Eye (tissue), 1 donor: ENCODE measurements around the gene METTL17.
"Not testable (repeated sequence)": the region's sequence is repeated elsewhere in the genome, so short reads cannot be mapped to it uniquely, and the experiment has no call there.

Experiments used
- DNase-seq: peaks from one replicate; pipeline ENCODE4 v3.0.0-alpha.2; 2015

The METTL17 gene

GRCh38 chr14:20989787-20990600 is at the start of gene METTL17:
METTL17 (plus strand) TSS chr14:20989980; CDS start chr14:20990003, 23 bp downstream.
- peak; percentile 97 for DNase-seq

GRCh38 chr14:20945146-20945545 is 44.6 kb upstream of the METTL17 start:
- not testable (repeated sequence) for DNase-seq

GRCh38 chr14:20946707-20947106 is 43.1 kb upstream of the METTL17 start:
- DNase-seq, result not testable (repeated sequence)

GRCh38 chr14:20954736-20955537 is 34.8 kb upstream of the METTL17 start, which contains the start of gene RNASE2:
RNASE2 (plus strand) TSS chr14:20955487; CDS start chr14:20955772, 285 bp downstream.
- DNase-seq, result not testable (repeated sequence)

GRCh38 chr14:20955538-20955873 is 34.3 kb upstream of the METTL17 start:
- not testable (repeated sequence) for DNase-seq

GRCh38 chr14:20956376-20956976 is 33.3 kb upstream of the METTL17 start:
- no peak for DNase-seq

- DNase-seq, result not testable (repeated sequence)
Observed at GRCh38 chr14:20958946-20959345, 30.8 kb upstream of the METTL17 start.

- DNase-seq, result no peak
Observed at GRCh38 chr14:20969336-20969735, 20.4 kb upstream of the METTL17 start.

GRCh38 chr14:20970647-20970982 is 19.2 kb upstream of the METTL17 start:
- DNase-seq, result no peak

- DNase-seq, result peak; percentile 96
Observed at GRCh38 chr14:20970983-20971704, 18.6 kb upstream of the METTL17 start.

GRCh38 chr14:20971705-20972021 is 18.1 kb upstream of the METTL17 start:
- DNase-seq, result no peak

GRCh38 chr14:20973501-20973900 is 16.3 kb upstream of the METTL17 start:
- no peak for DNase-seq

- DNase-seq, result no peak
Observed at GRCh38 chr14:20976291-20976690, 13.5 kb upstream of the METTL17 start.

GRCh38 chr14:20978687-20979086 is 11.1 kb upstream of the METTL17 start:
- no peak for DNase-seq

GRCh38 chr14:20980906-20981305 is 8.9 kb upstream of the METTL17 start:
- no peak for DNase-seq

GRCh38 chr14:20982646-20983369 is 7.0 kb upstream of the METTL17 start:
- no peak for DNase-seq

GRCh38 chr14:20985650-20986049 is 4.1 kb upstream of the METTL17 start:
- not testable (repeated sequence) for DNase-seq

GRCh38 chr14:20986811-20987210 is 3.0 kb upstream of the METTL17 start:
- no peak for DNase-seq

GRCh38 chr14:20988717-20989470 is 886 bp upstream of the METTL17 start:
- DNase-seq, result peak; percentile 15

- DNase-seq, result no peak
Observed at GRCh38 chr14:20989471-20989786, 351 bp upstream of the METTL17 start.

GRCh38 chr14:20996521-20996920 is 6.7 kb downstream of the METTL17 start:
- no peak for DNase-seq

- DNase-seq, result no peak
Observed at GRCh38 chr14:20997115-20997514, 7.3 kb downstream of the METTL17 start.
